Measurements from ENCODE around the gene TSTD2. TPM values are rescaled to one million over a fixed set of nuclear protein-coding genes. Genes with fewer than 3 reads are reported as not detected.

Gene TSTD2
- polyA plus RNA-seq, 1 donor from 2014 or later: 50.0 TPM

DNA sequence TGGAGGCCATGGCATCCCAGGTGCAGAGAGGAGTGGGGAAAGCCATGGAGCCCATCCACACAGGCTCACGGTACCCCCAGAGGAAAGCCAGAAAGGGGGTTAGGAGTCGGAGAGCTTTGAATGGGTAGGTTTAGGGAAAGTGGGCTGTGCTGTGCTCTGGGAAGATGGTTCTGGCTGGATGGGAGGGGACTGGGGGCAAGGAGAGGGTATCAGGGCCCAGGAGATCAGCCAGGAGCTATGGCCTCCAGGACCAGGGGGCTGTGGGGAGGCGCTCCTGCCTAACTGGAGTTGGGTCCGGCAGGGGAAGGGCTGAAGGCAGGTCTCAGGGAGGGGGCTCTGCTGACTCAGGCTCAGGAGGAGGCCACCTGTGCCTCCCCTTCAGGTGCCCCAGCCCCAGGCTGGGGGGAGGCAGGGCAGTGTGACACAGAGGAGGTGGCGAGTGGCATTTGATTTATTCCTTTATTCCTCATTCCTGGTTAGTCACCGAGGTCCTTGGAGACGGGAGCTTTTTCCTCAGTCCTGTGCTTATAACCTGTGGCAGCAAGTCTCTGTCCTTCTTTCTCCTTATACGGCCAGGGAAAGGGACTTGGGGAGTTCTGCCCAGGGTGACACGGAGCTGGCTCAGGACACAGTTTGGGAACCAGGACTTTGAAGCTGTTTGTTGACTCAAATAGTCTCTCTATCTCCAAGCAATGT, 60.8 kb downstream of the TSTD2 start:
- no peak overlapping the region for H3K9ac ChIP-seq (ENCODE audit: low read length)
- TF ChIP-seq POLR2AphosphoS5 (IDR thresholded peaks at IDR 0.05) (no peak), SMC3 (conservative IDR thresholded peaks at IDR 0.05; ENCODE audit: poor library complexity) (no peak), EP300 (conservative IDR thresholded peaks at IDR 0.05; ENCODE audit: poor library complexity, severe bottlenecking) (no peak), TAF1 (IDR thresholded peaks at IDR 0.05; ENCODE audit: low read depth) (no peak), RAD21 (conservative IDR thresholded peaks at IDR 0.05) (no peak), MXI1 (conservative IDR thresholded peaks at IDR 0.05; ENCODE audit: poor library complexity, severe bottlenecking) (no peak), EZH2 (IDR thresholded peaks at IDR 0.05; ENCODE audit: borderline replicate concordance, insufficient read depth, low read length, poor library complexity, severe bottlenecking) (no peak)
- TF ChIP-seq, protein P1, sequence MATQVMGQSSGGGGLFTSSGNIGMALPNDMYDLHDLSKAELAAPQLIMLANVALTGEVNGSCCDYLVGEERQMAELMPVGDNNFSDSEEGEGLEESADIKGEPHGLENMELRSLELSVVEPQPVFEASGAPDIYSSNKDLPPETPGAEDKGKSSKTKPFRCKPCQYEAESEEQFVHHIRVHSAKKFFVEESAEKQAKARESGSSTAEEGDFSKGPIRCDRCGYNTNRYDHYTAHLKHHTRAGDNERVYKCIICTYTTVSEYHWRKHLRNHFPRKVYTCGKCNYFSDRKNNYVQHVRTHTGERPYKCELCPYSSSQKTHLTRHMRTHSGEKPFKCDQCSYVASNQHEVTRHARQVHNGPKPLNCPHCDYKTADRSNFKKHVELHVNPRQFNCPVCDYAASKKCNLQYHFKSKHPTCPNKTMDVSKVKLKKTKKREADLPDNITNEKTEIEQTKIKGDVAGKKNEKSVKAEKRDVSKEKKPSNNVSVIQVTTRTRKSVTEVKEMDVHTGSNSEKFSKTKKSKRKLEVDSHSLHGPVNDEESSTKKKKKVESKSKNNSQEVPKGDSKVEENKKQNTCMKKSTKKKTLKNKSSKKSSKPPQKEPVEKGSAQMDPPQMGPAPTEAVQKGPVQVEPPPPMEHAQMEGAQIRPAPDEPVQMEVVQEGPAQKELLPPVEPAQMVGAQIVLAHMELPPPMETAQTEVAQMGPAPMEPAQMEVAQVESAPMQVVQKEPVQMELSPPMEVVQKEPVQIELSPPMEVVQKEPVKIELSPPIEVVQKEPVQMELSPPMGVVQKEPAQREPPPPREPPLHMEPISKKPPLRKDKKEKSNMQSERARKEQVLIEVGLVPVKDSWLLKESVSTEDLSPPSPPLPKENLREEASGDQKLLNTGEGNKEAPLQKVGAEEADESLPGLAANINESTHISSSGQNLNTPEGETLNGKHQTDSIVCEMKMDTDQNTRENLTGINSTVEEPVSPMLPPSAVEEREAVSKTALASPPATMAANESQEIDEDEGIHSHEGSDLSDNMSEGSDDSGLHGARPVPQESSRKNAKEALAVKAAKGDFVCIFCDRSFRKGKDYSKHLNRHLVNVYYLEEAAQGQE (IDR thresholded peaks at IDR 0.05; ENCODE audit: borderline replicate concordance): no peak
- TF ChIP-seq, protein P2, sequence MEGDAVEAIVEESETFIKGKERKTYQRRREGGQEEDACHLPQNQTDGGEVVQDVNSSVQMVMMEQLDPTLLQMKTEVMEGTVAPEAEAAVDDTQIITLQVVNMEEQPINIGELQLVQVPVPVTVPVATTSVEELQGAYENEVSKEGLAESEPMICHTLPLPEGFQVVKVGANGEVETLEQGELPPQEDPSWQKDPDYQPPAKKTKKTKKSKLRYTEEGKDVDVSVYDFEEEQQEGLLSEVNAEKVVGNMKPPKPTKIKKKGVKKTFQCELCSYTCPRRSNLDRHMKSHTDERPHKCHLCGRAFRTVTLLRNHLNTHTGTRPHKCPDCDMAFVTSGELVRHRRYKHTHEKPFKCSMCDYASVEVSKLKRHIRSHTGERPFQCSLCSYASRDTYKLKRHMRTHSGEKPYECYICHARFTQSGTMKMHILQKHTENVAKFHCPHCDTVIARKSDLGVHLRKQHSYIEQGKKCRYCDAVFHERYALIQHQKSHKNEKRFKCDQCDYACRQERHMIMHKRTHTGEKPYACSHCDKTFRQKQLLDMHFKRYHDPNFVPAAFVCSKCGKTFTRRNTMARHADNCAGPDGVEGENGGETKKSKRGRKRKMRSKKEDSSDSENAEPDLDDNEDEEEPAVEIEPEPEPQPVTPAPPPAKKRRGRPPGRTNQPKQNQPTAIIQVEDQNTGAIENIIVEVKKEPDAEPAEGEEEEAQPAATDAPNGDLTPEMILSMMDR (IDR thresholded peaks at IDR 0.05; ENCODE audit: poor library complexity, severe bottlenecking): no peak
- no peak overlapping the region for H3K27ac ChIP-seq (ENCODE audit: low read length)

DNA sequence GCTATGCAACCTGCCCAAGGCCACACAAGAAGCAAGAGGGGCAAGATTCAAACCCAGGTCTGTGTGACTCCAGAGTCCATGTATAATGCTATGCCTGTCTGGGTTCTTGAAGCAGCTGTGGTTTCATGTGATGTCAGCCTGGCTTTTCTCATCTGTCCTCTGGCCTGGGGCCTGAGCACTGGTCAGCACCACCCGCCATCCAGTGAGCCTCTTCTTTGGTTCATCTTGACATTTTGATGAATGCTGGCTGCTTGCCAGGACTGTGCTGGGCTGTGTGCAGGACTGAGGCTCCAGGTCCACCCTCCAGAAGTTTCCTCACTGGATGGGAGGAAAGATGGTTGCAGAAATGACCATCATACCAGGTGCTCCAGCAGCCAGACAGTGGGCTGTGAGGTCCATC, 61.5 kb downstream of the TSTD2 start:
- H3K4me3 ChIP-seq (ENCODE audit: low read length): no peak overlapping the region
- H3K4me2 ChIP-seq (ENCODE audit: low read length): no peak overlapping the region
- no peak overlapping the region for H3K9ac ChIP-seq (ENCODE audit: low read length)
- H3F3A ChIP-seq (ENCODE audit: insufficient read depth, low read length, poor library complexity, severe bottlenecking): no peaks in the 10 kb centered on the region
- no peaks in the 10 kb centered on the region for H4K20me1 ChIP-seq (ENCODE audit: insufficient read depth)
- TF ChIP-seq RAD21 (conservative IDR thresholded peaks at IDR 0.05): no peak
- TF ChIP-seq EZH2 (IDR thresholded peaks at IDR 0.05; ENCODE audit: borderline replicate concordance, insufficient read depth, low read length, poor library complexity, severe bottlenecking): no peak
- TF ChIP-seq, protein P1 (IDR thresholded peaks at IDR 0.05; ENCODE audit: borderline replicate concordance): no peak
- TF ChIP-seq TAF1 (IDR thresholded peaks at IDR 0.05; ENCODE audit: low read depth): no peak
- TF ChIP-seq SMC3 (conservative IDR thresholded peaks at IDR 0.05; ENCODE audit: poor library complexity): no peak
- H3K36me3 ChIP-seq (ENCODE audit: insufficient read depth, low read length): no peaks in the 10 kb centered on the region
- H3K27ac ChIP-seq (ENCODE audit: low read length): no peak overlapping the region
- H3K9me2 ChIP-seq (ENCODE audit: insufficient read depth, low read length): no peaks in the 10 kb centered on the region
- H3K27me3 ChIP-seq (ENCODE audit: insufficient read depth, low read depth, low read length): no peaks in the 10 kb centered on the region
- no peaks in the 10 kb centered on the region for H3K79me2 ChIP-seq (replicated peaks; ENCODE audit: insufficient read depth, low read length)
- H2AFZ ChIP-seq (ENCODE audit: low read depth, low read length): no peak overlapping the region
- no peaks in the 10 kb centered on the region for H3K9me3 ChIP-seq (ENCODE audit: low read length)

More for the DNA sequence above, 60.8 kb downstream of the TSTD2 start:
- Histone ChIP-seq H3K9me3 (ENCODE audit: low read length) (no peaks in the 10 kb centered on the region), H3K4me2 (ENCODE audit: low read length) (no peak overlapping the region), H4K20me1 (ENCODE audit: insufficient read depth) (no peaks in the 10 kb centered on the region), H3K27me3 (ENCODE audit: insufficient read depth, low read depth, low read length) (no peaks in the 10 kb centered on the region), H3K9me2 (ENCODE audit: insufficient read depth, low read length) (no peaks in the 10 kb centered on the region), H3K79me2 (replicated peaks; ENCODE audit: insufficient read depth, low read length) (no peaks in the 10 kb centered on the region), H3K4me3 (ENCODE audit: low read length) (no peak overlapping the region), H3F3A (ENCODE audit: insufficient read depth, low read length, poor library complexity, severe bottlenecking) (no peaks in the 10 kb centered on the region), H3K36me3 (ENCODE audit: insufficient read depth, low read length) (no peaks in the 10 kb centered on the region), H2AFZ (ENCODE audit: low read depth, low read length) (no peak overlapping the region)

All from neural cell (in vitro differentiated cells).